Lower leg skin (tissue), 4 donors: ENCODE data around the gene RWDD4. TPM values are rescaled to one million over a fixed set of nuclear protein-coding genes. Genes with fewer than 3 reads are reported as not detected.

Experiments
- DNase-seq, 2 donors: peaks; one replicate each; pipeline ENCODE4 v3.0.0-alpha.2; 2019; ENCODE audit warnings: low spot score in 2 of 2
- H3K4me3 ChIP-seq: fragments of 200-600 bp; sonication (generic); 2 replicates; pipeline ENCODE4 v1.5.1; 2017; ENCODE audit warnings: mild to moderate bottlenecking, low read depth; ENCODE audit not compliant: poor library complexity, severe bottlenecking
- POLR2A ChIP-seq, 2 donors: fragments of 450-650 bp; IDR thresholded peaks; one replicate each; pipeline ENCODE4 v1.6.1; 2016 to 2017; ENCODE audit warnings: antibody characterized with exemption in 2 of 2, mild to moderate bottlenecking in 1 of 2, moderate library complexity in 1 of 2
- WGBS, 2 donors: methylation state at CpG; one replicate each; pipeline ENCODE4 v1.1.5; 2018; 5-methylcytosine and 5-hydroxymethylcytosine counted together
- intact Hi-C: fragments of 100-400 bp; cut with DNase I; formaldehyde crosslinking; loops from one replicate; pipeline ENCODE4 v1.15.0; 2023; ENCODE audit warnings: low total_unique reads
- total RNA-seq, 4 donors: library from RNA; depleted of rRNA; stranded (reverse); fragments of >200 nt; gene quantifications; one replicate each; pipeline ENCODE4 v1.1.0, GENCODE V29; 2016
- TF ChIP-seq, protein P1 (sequence below), 3 donors: fragments of 450-650 bp; IDR thresholded peaks; one replicate each; pipeline ENCODE4 v1.5.1; 2016; ENCODE audit warnings: antibody characterized with exemption in 3 of 3, mild to moderate bottlenecking in 3 of 3, moderate library complexity in 2 of 3

The RWDD4 gene
- total RNA-seq, 4 donors from 2014 or later = 8.5 to 18.9 (median 13.7) TPM

DNA sequence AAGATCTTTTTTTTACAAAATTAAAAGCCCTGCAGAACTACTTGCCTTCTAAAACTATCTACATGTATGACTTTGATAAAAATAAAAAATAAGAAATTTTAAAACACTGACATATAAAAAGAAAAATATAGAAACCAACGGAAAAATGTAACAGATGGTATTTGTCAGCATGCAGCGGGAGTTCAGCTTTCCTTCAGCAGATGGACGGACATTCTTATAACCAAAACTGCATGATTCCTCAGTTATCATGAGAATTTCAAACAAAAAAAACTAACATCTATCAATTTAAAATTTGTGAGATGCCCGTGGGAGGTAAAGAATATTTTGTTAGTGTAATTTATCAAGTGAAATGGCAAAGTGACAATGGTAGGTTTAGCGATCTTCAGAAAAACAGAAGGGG is 23.2 kb downstream of the RWDD4 start:
- intact Hi-C loops = no loop called here
- DNase-seq = no peak
- TF ChIP-seq POLR2A (IDR thresholded peaks at IDR 0.05) = no peak
- TF ChIP-seq, protein P1, sequence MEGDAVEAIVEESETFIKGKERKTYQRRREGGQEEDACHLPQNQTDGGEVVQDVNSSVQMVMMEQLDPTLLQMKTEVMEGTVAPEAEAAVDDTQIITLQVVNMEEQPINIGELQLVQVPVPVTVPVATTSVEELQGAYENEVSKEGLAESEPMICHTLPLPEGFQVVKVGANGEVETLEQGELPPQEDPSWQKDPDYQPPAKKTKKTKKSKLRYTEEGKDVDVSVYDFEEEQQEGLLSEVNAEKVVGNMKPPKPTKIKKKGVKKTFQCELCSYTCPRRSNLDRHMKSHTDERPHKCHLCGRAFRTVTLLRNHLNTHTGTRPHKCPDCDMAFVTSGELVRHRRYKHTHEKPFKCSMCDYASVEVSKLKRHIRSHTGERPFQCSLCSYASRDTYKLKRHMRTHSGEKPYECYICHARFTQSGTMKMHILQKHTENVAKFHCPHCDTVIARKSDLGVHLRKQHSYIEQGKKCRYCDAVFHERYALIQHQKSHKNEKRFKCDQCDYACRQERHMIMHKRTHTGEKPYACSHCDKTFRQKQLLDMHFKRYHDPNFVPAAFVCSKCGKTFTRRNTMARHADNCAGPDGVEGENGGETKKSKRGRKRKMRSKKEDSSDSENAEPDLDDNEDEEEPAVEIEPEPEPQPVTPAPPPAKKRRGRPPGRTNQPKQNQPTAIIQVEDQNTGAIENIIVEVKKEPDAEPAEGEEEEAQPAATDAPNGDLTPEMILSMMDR (IDR thresholded peaks at IDR 0.05) = no peak
- WGBS, 2 donors = 79 to 82% methylated on average over 5 of the region's 5 CpGs
- H3K4me3 ChIP-seq = no peak overlapping the region

DNA sequence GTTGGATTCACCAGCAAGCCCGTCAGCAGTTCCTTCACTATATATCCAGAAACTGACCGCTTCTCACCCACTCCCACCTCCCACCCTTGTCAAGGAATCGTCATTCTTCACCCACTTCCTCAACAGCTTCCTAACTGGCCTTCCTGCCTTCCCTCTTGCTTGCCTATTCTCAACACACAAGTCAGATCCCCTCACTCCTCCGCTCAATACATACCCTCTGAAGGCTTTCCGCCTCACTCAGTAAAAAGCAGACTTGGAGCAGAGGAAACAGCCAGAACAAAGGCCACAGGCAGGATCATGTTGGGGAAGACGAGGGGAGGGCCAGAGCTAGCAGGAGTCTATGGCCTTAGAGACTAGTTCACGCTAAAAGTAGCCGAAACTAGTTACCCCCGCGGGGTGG is 23.7 kb downstream of the RWDD4 start:
- TF ChIP-seq, protein P1 (IDR thresholded peaks at IDR 0.05) = no peak
- no peak for TF ChIP-seq POLR2A (IDR thresholded peaks at IDR 0.05)
- intact Hi-C loops = no loop called here
- DNase-seq = no peak
- H3K4me3 ChIP-seq = no peak overlapping the region
- WGBS, 2 donors = 71 to 76% methylated on average over 10 of the region's 10 CpGs

DNA sequence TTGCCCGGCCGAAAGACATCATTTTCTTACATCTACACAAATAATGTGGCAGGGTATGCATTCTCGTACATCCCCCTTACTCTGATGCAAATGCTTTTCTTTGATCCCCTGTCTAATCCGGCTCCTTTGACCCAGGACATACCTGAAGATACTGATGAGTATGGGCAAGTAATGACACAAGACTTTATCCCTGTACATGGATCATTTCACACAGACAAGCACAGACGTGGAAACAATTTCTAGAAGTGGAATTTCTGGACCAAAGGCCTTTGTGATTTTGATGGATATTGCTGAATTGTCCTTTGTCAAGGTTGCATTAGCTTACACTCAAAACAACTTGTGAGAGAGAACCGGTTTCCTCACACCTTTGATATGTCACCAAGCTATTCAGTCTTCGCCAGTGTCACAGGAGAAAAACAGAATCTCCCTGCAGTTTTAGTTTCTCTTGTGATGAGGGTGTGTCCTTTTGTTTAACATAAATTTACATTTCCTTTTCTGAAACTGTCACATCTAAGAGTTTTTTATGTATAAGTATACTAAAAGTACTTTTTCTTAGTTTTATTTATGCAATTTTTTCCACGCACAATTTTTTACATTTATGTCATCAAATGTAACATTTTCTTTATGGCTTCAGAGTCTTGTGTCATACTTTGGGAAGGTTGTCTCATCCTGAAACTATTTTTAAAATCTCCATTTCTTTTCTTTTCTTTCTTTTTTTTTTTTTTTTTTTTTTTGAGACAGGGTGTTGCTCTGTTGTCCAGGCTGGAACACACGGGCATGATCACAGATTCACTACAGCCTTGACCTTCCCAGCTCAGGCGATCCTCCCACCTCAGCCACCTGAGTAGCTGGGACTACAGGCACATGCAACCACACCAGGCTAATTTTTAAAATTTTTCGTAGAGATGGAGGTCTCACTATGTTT is 25.2 kb downstream of the RWDD4 start:
- intact Hi-C loops = no loop called here
- no peak overlapping the region for H3K4me3 ChIP-seq
- 78 to 79% methylated on average over 11 of the region's 11 CpGs for WGBS, 2 donors
- no peak for TF ChIP-seq POLR2A (IDR thresholded peaks at IDR 0.05)
- TF ChIP-seq, protein P1 (IDR thresholded peaks at IDR 0.05) = no peak
- DNase-seq = no peak

DNA sequence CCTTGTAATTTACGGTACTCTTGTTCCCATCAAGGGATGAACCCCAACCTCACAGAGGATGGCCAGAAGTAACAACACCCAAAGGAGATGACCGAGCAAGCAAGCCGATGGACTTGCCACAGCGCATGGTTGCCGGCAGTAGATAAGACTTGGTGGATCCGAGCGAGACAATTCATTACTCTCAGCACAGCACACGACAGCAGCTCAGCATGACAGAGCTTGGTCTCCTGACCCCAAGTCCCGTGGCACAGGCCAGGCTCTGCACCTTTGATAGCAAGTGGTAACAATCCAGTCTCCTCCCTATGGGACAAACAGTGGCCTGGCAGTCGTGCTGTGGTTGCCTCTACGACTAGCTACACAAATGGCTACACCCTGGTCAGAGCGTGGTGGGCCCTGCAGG is 26.3 kb downstream of the RWDD4 start:
- intact Hi-C loops = no loop called here
- TF ChIP-seq, protein P1 (IDR thresholded peaks at IDR 0.05) = no peak
- TF ChIP-seq POLR2A (IDR thresholded peaks at IDR 0.05) = no peak
- no peak overlapping the region for H3K4me3 ChIP-seq
- WGBS, 2 donors = 92 to 93% methylated on average over 12 of the region's 12 CpGs
- no peak for DNase-seq

DNA sequence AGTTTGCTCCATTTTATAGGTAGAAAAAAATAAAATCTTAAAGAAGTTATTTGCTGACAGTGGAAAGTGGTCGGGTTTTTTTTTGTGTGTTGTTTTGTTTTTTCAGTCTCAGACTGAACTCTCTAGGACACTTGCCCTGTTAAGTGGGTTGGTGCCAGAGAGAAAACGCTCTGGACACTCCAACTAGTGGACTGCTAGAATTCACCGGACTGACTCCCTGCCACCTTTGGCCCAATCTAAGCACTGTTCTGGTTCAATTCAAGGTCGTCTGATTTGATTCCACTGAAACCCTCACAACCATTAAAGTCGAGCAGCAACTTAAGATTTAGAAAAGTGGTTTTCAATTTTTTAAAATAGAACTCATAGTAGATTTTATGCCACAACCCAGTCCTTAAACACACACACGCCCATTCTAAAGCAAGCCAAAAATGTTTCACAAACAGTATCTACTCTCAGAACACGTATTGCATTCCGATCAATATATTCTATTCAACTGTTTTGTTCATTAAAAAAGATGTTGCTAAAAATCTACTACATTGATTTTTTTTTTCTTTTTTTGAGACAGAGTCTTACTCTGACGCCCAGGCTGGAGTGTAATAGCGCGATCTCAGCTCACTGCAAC is 27.3 kb downstream of the RWDD4 start:
- no peak for DNase-seq
- H3K4me3 ChIP-seq = no peak overlapping the region
- TF ChIP-seq, protein P1 (IDR thresholded peaks at IDR 0.05) = no peak
- no peak for TF ChIP-seq POLR2A (IDR thresholded peaks at IDR 0.05)
- intact Hi-C loops = no loop called here
- WGBS, 2 donors = 79 to 83% methylated on average over 11 of the region's 11 CpGs
